ENCODE measurements around the gene METTL1.

METTL1 gene

GRCh38 chr12:57719777-57720605 is 51.9 kb downstream of the METTL1 start:
- H3K27ac ChIP-seq = no peak overlapping the region

GRCh38 chr12:57718641-57719528 is 53.0 kb downstream of the METTL1 start:
- H3K27ac ChIP-seq = no peak overlapping the region

More at GRCh38 chr12:57719777-57720605, 51.9 kb downstream of the METTL1 start:
- no peak overlapping the region for H3K4me3 ChIP-seq

More at GRCh38 chr12:57718641-57719528, 53.0 kb downstream of the METTL1 start:
- no peak overlapping the region for H3K4me3 ChIP-seq

All from skin epidermis (tissue), 12 donors.